Middle frontal gyrus (tissue), 1 donor: Measurements from ENCODE around the gene MGLL.
A peak's percentile ranks its signal among the peaks of the same experiment; 100 is the strongest.

Source experiments
- DNase-seq: peaks from one replicate; pipeline ENCODE4 v3.0.0-alpha.2; 2015; ENCODE audit warnings: low spot score; ENCODE audit errors: extremely low spot score

The MGLL gene

DNA sequence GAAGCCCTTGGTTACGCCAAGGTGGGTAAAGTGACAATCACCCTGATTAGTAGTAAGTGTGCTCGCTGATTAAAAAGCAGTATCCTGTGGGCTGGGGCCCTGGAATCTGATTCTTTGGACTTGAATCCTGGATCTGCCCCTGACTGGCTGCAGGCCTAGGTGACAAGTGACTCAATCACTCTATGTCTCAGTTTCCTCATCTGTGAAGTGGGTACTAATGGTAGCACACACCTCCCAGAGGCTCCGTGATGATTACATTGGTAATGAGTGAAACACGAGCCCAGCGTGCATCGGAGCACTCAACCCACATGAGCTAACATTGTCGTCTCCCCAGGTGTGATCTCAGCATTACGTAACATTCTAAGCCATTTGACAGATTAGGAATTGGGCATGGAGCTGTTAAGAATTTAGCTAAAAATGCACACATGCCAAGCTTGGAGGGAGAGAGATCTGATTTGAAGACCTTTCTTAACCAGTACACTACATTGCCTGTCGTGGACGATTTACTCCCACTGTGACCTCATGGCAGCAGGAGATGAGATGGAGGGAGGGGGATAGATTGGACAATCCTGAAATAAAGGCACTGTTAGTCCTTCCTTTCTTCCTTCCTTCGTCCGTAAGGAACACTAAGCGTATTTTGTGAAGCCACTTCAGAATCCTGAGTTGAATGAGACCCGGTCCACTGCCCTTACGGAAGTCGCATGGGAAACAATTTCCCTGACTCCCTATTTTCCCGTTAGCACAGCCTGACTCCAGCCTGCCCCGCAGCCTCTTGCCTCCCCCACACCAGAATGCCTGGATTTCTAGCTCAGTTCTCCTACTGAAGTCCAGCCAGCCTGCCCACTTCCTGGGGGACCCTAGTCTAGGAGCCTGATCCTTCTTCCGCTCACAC lies 32.1 kb downstream of the MGLL start:
- no peak for DNase-seq

DNA sequence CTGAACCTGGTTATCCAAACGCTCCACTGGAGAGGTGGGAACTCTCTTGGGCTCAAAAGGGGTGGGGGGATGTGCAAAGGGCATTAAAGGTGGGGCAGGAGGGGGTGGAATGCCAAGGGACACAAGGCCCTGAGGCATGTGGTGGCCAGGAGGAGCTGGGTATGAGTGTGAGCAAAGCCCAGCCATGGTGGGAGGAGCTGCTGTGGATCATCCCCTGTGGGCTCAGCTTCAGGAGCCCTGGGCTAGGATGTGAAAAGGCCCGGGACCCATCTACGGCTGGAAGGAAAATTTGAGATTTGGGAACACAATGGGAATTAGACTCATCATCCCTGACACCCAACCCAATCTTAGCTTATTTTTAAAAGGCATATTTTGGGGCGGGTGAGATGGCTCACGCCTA lies 33.3 kb downstream of the MGLL start:
- DNase-seq, result no peak

DNA sequence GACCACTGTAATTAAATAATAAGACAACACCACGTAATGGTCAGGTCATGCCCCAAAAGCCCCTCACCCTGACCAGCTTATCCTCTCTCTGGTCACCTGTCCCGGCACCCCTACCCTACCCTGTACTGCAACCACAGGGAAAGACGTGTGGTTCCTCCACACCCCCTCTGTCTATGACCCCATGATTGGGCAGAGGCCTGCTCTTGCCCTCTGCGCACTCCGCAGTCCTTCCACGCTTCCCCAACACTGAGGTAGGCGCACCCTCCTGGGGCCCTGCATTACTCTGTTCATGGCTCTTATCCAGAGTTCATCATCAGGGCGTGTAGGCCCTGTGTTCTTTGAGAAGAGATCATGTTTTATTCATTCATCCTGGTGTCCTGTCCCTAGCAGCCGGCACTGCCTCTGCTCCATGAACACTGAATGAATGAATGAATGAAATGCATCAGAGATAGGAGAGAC lies 33.8 kb downstream of the MGLL start:
- DNase-seq, result no peak

DNA sequence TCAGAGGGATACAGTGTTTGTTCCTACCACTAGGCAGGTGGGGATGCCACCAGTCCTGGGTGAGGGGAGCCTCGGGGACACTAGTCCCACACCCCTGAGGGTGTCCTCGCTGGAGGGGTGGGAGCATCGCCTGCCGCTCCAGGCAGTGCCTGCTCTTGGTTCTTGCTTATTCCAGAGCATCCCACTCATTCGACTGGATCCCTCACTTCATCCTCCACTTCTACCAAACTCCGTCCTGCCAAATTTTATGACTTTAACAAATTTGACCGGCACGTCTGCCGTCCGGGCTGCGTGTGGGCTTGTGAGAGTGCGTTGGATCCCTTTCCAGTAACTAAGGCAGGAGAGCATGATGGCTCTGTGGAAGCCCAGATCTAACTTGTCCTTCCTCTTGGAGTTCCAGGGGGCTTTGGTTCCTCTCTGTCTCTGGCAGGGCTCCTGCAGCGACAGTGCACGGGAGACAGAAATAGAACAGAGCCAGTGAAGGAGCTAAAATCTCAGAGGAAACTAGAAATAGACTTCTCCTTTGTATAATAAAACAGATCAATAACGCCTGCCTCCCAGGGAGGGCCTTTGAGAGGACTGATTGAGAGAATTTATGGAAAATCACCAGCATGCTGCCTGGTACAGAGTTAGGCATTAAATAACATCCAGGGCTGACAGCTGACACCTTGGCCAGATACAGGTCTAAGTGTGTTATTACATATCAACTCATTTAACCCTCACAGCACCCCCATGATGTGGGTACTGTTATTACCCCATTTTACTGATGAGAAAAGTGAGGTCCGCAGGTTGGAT lies 34.5 kb downstream of the MGLL start:
- DNase-seq, result peak; percentile 56

- DNase-seq, result peak; percentile 29
Observed at GRCh38 chr3:127787071-127787490, 35.2 kb downstream of the MGLL start.

DNA sequence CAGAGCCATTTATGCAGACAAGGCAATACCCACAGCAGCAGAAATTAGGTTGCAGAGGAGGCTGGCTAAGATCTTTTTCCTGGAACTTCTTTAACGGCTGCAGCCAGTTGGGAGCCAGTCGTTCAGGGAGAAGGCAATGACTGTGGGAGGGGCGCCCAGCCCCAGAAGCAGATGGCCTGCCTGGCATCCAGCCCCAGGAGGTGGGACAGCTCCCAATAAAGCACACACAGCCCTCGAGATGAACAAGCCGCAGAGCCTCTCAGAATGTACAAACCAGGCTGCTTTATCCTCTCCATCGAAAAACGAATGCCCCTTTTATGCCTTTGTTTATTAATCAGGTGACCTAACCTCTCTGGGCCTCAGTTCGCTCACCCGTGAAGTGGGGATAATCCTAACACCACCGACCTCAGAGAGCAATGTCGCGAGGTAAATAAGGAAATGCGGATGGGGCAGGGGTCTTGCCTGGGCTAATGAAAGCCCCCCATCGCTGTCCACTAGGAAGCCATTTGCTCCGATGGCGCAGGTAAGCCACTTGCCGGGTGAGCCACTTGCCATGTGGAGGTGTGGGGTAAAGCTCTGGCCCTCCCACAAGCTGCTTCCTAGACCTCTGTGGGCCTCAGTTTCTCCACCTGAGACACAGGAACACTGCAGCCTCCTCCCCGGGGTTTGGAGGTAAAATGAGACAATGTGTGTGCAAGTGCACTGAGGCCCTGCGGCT lies 35.8 kb downstream of the MGLL start:
- DNase-seq, result peak; percentile 77

- DNase-seq, result no peak
Observed at GRCh38 chr3:127785711-127786265, 36.5 kb downstream of the MGLL start.

DNA sequence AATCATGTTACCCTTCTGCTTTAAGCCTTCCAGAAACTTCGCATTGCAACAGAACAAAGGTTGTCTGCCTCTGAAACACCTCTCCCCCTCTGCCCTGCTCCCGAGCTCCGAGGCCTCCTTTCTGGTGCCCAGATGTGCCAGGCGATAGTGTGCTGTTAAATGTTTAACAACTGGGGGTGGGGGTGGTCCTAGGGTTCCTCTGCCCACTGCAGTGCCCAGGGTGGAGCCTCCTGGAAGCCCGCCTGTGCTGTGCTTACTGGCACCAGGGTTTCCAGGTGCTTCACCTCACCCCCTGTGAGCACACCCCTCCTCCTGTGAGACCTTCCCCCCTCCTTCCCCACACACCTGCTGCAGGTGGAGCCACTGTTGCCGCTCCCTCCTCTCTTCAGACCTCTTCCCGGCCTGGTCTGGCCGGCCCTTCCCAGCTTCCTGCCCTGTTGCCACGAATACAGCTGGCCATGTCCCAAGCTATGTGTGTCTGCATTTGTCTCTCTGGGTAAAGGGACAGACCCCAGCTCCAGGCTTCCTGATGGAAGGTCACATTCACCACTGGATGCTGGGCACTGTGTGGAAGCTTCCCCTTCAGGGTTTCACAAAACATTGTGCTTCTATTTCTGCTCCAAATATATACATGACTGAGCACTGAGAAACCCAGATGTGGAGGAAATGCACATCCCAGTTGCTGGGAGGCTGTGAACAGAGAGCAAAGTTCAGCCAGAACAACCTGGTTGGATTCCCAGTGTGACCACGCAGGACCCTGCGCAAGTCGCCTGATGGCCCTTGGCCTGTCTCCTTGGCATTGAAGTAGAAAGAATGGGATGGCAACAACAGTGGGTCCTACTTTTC lies 37.2 kb downstream of the MGLL start:
- no peak for DNase-seq

DNA sequence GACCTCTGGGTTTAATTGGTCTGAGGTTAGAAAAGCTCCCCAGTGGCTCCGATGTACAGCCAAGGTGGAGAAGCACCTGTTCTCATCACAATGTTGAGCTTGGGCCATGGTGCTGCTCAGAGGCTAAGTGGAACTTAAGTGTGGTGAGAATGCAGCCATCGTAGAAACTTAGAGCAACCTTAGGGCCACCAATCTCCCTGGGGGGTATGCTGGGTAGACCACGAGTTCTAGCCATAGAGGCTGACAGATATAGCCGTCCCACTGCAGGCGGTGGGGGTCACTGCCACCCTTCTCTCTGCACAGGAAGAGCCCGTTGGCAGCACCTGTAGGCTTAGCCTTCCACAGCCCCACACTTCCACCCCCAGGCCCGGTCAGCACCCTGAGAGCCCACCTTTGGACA lies 38.0 kb downstream of the MGLL start:
- DNase-seq, result no peak

DNA sequence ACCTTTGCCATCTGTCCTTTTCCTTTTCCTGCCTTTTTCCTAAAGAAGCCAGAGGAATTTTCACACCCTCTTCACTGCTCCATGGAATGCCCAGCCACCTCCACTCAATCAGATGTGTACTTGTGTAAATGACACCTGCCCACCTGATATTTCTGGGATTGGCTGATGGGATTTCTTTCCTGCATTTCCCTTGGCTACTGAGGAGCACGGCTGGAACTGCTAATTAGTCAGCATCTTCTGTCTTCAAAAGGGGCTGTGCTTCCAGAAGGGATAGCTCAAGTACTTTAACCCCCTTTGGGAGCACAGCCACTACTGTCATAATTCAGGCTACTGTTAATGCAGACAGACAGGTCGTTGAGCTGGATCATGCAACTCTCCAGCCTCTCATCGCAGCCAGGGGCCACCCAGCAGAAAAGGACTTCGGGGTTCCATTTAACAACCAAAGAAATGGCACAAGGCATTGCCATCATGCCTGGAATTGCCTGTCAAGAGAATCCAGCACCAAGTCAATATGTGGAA lies 38.6 kb downstream of the MGLL start:
- DNase-seq, result no peak

GRCh38 chr3:127783166-127783565 lies 39.1 kb downstream of the MGLL start:
- no peak for DNase-seq

DNA sequence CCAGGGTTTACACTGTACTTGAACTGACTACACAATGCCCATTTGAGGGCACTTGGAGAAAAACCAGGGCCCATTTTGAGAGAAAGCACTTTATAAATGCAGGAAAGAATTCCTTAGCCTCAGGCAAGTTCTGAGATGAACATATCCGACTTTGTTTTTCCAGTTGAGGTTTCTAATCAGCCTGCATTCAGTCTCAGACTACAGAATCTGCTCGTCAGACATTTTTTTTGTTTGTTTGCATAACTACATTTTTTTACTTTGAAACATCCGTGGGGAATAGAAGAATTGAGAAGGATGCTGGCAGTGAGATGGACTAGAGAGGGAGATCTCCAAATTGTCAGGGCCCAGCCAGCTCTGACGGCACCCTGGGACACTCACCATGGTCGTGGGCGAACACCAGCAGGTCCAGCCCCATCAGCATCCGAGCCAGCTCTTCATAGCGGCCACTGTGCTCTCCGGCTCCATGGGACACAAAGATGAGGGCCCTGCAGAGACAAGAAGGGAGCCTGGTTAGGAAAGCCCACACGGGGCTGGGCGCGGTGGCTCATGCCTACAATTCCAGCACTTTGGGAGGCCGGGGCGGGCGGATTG lies 40.8 kb downstream of the MGLL start:
- DNase-seq, result no peak

DNA sequence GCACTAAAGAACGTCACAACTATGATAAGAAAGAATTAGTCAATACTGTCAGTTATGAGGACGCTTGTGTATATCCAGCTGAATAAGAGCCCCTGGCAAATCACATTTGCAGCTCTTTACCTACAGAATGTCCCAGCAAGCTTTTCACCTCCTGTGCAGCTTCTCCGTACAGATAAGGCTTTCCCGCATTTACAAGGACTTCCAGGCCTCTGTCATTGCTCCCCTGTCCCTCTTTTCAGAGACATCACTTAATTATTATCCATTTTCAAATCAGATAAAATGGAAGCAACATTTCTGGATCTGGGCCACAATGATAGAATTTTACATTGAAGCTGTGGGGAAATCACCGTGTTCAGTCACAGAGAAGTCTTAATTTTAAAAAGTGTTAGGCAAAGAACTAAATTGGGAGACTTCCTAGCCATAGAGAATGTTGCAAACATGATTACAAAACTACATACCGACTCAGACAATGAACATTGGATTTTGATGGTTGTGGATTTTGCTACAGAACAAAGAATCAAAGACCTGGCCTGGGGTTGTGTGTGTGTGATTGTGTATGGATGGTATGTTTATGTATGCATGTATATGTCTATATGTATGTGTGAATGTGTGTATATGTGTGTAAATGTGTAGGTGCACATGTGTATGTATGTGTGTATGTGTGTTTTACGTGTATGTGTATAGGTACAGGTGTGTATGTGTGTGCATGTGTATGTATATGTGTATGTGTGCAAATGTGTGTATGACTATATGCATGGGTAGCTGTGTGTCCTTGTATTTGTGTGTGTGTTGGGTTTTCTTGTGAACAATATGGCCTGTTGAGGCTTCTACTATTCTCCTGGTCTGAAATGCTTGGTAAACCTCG lies 41.5 kb downstream of the MGLL start:
- DNase-seq, result no peak

DNA sequence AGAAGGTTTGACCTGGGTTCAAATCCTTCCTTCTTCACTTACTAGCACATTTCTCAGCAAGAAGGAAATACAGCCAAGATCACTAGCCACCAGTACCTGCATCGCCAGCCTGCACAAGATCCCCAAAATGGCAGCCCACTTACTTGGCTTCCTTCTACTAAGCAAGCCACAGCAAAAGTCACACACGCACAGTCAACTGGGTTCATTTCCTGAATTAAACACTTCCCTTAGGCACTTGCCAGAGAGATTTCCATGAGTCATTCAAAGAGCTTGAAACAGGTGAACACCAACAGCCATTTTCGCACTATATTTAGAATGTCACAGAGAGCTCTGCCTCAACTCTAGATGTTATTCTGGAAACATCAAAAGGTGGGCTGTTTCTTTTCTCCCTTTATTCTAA lies 42.6 kb downstream of the MGLL start:
- no peak for DNase-seq

DNA sequence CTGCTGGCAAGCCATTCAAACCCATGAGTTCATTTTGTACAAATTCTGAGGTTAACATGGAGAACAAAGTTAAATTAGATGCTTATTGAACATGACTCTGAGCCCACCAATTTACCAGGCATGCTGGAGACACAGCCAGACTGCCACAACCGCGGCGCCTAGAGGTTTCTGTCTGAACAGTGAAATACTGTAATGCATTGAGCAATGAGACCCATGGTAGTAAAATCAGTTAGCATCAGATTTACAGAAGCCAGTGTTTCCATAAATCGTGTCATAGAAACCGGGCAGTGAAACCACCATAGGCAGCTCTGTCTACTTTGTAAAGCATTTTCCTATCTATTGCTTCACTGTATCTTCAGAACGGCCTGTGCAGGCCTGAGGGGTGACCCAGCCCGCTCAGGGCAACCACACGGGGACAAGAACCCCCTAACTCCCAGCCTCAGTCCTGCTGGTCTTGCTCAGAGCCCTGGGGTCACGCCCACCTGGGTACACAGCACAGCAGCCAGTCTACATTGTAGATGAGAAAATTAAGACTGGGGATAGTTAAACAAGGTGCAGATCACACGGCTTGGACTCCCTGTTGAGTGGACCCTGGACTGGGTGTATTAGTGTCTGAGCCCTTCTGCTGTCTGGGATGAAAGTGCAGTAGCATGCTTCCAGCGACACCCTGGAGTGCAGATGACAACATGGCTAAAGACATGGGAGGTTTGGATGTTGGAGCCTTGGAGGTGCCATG lies 44.2 kb downstream of the MGLL start:
- no peak for DNase-seq

- DNase-seq, result no peak
Observed at GRCh38 chr3:127777332-127777731, 45.0 kb downstream of the MGLL start.

DNA sequence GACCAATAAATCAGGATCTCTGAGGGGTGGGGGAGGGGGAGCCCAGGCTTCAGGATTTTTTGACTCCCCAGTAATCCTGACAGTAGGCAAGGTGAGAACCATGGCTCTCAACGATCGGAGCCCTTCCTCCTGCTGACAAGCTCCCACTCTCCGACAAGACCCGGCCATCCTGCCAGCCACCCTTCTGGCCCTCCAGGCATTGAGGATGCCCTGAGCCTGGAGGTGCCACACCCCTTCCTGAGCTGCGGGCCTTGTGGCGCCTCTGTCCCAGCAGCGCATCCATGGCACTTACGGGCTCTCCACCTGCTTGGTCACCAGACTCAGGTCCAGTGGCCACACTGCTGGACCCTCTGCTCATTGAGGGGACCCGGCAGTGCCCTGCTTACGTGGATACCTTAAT lies 46.0 kb downstream of the MGLL start:
- DNase-seq, result no peak

- no peak for DNase-seq
Observed at GRCh38 chr3:127775398-127776109, 46.8 kb downstream of the MGLL start.
